Astrocyte (in vitro differentiated cells and primary cell): ENCODE measurements around the gene LRRC2. TPM values are rescaled to one million over a fixed set of nuclear protein-coding genes. Genes with fewer than 3 reads are reported as not detected.

ENCODE experiments used
- DNase-seq: peaks from one replicate; pipeline ENCODE4 v3.0.0-alpha.2; 2010; ENCODE audit warnings: low read depth
- FAIRE-seq: peaks from 2 replicates; lab custom pipeline; 2011; peaks lifted over from hg19 to GRCh38; lab: Jason Lieb, UNC
- H2AFZ ChIP-seq: 2 replicates; pipeline ENCODE4 v1.6.0; 2012; ENCODE audit warnings: low read depth, low read length, inconsistent platforms
- H3K27ac ChIP-seq: 2 replicates; pipeline ENCODE4 v1.5.1; 2011; ENCODE audit warnings: low read depth, low read length, inconsistent platforms
- H3K27me3 ChIP-seq: 2 replicates; pipeline ENCODE4 v1.6.0; 2011; ENCODE audit warnings: low read length, inconsistent platforms; ENCODE audit not compliant: insufficient read depth
- H3K36me3 ChIP-seq: 2 replicates; pipeline ENCODE4 v1.5.1; 2011; ENCODE audit warnings: low read length, inconsistent platforms; ENCODE audit not compliant: insufficient read depth
- H3K4me1 ChIP-seq: 2 replicates; pipeline ENCODE4 v1.5.1; 2011; ENCODE audit warnings: low read length, inconsistent platforms; ENCODE audit not compliant: insufficient read depth
- H3K4me2 ChIP-seq: 2 replicates; pipeline ENCODE4 v1.6.0; 2012; ENCODE audit warnings: low read length, inconsistent platforms
- H3K4me3 ChIP-seq: 2 replicates; pipeline ENCODE4 v1.5.1; 2011; ENCODE audit warnings: low read depth, mild to moderate bottlenecking, low read length, inconsistent platforms; ENCODE audit not compliant: insufficient read depth
- H3K79me2 ChIP-seq: 2 replicates; pipeline ENCODE4 v1.6.0; 2012; ENCODE audit warnings: mild to moderate bottlenecking, low read length, inconsistent platforms; ENCODE audit not compliant: insufficient read depth
- H3K9ac ChIP-seq: 2 replicates; pipeline ENCODE4 v1.6.0; 2012; ENCODE audit warnings: mild to moderate bottlenecking, low read length, inconsistent platforms
- H3K9me3 ChIP-seq: 2 replicates; pipeline ENCODE4 v1.5.1; 2012; ENCODE audit warnings: low read depth, mild to moderate bottlenecking, low read length, inconsistent platforms; ENCODE audit not compliant: insufficient read depth
- H4K20me1 ChIP-seq: 2 replicates; pipeline ENCODE4 v1.6.0; 2012; ENCODE audit warnings: low read length, inconsistent platforms; ENCODE audit not compliant: insufficient read depth
- H3K27ac Mint-ChIP-seq: one replicate; pipeline ENCODE4 v1.8.0; 2021; ENCODE audit warnings: mild to moderate bottlenecking, mixed read lengths; ENCODE audit not compliant: unreplicated experiment
- H3K27me3 Mint-ChIP-seq: one replicate; pipeline ENCODE4 v1.8.0; 2021; ENCODE audit warnings: low read depth, mixed read lengths; ENCODE audit not compliant: unreplicated experiment
- H3K36me3 Mint-ChIP-seq: one replicate; pipeline ENCODE4 v1.8.0; 2021; ENCODE audit warnings: low read depth, mixed read lengths; ENCODE audit not compliant: unreplicated experiment
- H3K4me1 Mint-ChIP-seq: one replicate; pipeline ENCODE4 v1.8.0; 2021; ENCODE audit warnings: low read depth, mixed read lengths; ENCODE audit not compliant: unreplicated experiment
- H3K4me3 Mint-ChIP-seq: one replicate; pipeline ENCODE4 v1.8.0; 2021; ENCODE audit warnings: mild to moderate bottlenecking, moderate library complexity, mixed read lengths; ENCODE audit not compliant: unreplicated experiment
- H3K9me3 Mint-ChIP-seq: one replicate; pipeline ENCODE4 v1.8.0; 2021; ENCODE audit warnings: mild to moderate bottlenecking, mixed read lengths; ENCODE audit not compliant: unreplicated experiment
- EZH2 ChIP-seq: IDR thresholded peaks from 2 replicates; pipeline ENCODE4 v1.6.1; 2012; ENCODE audit warnings: mild to moderate bottlenecking, low read length, inconsistent platforms; ENCODE audit not compliant: insufficient read depth
- total RNA-seq: library from RNA; stranded (reverse); gene quantifications from 2 replicates; pipeline ENCODE4 v1.2.1, GENCODE V29; 2021
- TF ChIP-seq, protein P1 (sequence below): IDR thresholded peaks from 2 replicates; pipeline ENCODE4 v1.5.1; 2011; ENCODE audit warnings: low read depth, mild to moderate bottlenecking, inconsistent platforms, low read length, moderate library complexity; ENCODE audit not compliant: insufficient read depth

LRRC2 gene
- total RNA-seq, 1 donor from 2014 or later: 0.32 TPM

DNA sequence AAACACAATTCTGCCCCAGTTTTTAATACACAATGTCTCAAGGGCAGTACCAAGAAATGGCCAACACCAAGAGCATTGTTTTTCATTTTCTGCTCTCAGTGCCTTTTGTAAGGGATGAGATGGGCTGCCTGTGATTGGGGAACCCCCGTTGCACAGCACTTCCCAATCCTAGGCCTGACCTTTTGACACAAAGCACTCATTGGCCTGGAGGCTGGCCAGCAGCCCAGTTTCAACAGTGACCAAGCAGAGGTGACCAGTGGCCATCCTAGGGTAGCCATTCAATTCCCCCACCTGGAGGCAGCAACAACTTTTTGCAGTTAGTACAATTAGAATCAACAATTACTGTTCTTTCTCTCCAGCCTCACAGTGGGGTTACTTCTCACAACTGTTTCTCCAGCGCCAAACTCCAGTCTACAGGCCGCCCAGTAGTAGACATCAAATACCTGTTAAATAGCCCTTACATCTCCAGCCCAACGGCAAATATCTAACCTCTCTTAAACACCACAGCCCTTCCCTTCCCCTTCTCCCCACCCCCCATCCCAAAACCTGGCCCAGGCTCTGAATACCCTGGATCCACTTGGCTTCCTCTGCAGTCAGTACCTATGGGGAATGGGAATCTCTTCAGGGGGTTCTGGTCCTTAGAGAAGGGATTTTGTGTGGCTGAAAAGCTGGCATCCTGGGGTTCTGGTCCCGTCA, 8.9 kb upstream of the LRRC2 start:
- Histone ChIP-seq H3K27ac (no peak overlapping the region), H3K4me3 (no peak overlapping the region), H3K79me2 (no peaks in the 10 kb centered on the region), H3K36me3 (no peaks in the 10 kb centered on the region), H3K9ac (no peak overlapping the region), H3K9me3 (no peaks in the 10 kb centered on the region), H3K27me3 (peaks cover 36% of the 10 kb centered on the region), H4K20me1 (no peaks in the 10 kb centered on the region), H3K4me2 (no peak overlapping the region), H3K4me1 (no peaks in the 10 kb centered on the region), H2AFZ (no peak overlapping the region)
- H3K4me3 Mint-ChIP-seq: no peak overlapping the region
- FAIRE-seq (no peak), DNase-seq (no peak)
- peaks cover 13% of the 10 kb centered on the region for H3K4me1 Mint-ChIP-seq
- peaks cover 51% of the 10 kb centered on the region for H3K27me3 Mint-ChIP-seq
- no peak overlapping the region for H3K27ac Mint-ChIP-seq
- no peaks in the 10 kb centered on the region for H3K9me3 Mint-ChIP-seq
- TF ChIP-seq EZH2: no peak
- TF ChIP-seq, protein P1, sequence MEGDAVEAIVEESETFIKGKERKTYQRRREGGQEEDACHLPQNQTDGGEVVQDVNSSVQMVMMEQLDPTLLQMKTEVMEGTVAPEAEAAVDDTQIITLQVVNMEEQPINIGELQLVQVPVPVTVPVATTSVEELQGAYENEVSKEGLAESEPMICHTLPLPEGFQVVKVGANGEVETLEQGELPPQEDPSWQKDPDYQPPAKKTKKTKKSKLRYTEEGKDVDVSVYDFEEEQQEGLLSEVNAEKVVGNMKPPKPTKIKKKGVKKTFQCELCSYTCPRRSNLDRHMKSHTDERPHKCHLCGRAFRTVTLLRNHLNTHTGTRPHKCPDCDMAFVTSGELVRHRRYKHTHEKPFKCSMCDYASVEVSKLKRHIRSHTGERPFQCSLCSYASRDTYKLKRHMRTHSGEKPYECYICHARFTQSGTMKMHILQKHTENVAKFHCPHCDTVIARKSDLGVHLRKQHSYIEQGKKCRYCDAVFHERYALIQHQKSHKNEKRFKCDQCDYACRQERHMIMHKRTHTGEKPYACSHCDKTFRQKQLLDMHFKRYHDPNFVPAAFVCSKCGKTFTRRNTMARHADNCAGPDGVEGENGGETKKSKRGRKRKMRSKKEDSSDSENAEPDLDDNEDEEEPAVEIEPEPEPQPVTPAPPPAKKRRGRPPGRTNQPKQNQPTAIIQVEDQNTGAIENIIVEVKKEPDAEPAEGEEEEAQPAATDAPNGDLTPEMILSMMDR: no peak
- H3K36me3 Mint-ChIP-seq: no peaks in the 10 kb centered on the region

DNA sequence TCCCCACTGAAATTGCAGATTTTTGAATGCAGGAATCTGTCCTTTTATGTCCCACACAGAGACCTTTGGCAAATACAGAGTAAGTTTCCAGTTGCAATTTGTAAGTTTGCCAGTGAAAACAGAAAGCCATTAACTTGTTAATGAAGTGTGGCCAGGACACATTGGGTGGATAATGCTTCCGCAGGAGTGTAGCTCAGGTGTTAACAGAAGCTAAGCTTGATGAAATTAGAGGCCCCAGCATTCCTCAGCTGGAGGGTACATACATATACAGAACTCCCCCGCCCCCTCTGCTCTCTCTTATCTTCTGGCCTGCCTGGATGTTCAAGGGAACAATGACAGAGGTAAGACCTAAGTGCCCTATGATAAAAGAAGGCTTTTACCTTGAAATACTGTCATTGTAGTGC, 8.1 kb upstream of the LRRC2 start:
- no peak overlapping the region for H3K4me2 ChIP-seq
- H3K27me3 Mint-ChIP-seq: peaks cover 45% of the 10 kb centered on the region
- no peak overlapping the region for H3K9ac ChIP-seq
- no peak overlapping the region for H3K4me3 Mint-ChIP-seq
- no peaks in the 10 kb centered on the region for H3K9me3 ChIP-seq
- no peak overlapping the region for H2AFZ ChIP-seq
- no peak overlapping the region for H3K27ac Mint-ChIP-seq
- DNase-seq (no peak), FAIRE-seq (no peak)
- no peak overlapping the region for H3K4me3 ChIP-seq
- H3K9me3 Mint-ChIP-seq: no peaks in the 10 kb centered on the region
- no peaks in the 10 kb centered on the region for H3K4me1 ChIP-seq
- TF ChIP-seq EZH2: no peak
- TF ChIP-seq, protein P1: no peak
- H3K27me3 ChIP-seq: peaks cover 30% of the 10 kb centered on the region
- no peaks in the 10 kb centered on the region for H3K79me2 ChIP-seq
- H4K20me1 ChIP-seq: no peaks in the 10 kb centered on the region
- no peaks in the 10 kb centered on the region for H3K36me3 ChIP-seq
- H3K36me3 Mint-ChIP-seq: no peaks in the 10 kb centered on the region
- H3K27ac ChIP-seq: no peak overlapping the region
- peaks cover 13% of the 10 kb centered on the region for H3K4me1 Mint-ChIP-seq

DNA sequence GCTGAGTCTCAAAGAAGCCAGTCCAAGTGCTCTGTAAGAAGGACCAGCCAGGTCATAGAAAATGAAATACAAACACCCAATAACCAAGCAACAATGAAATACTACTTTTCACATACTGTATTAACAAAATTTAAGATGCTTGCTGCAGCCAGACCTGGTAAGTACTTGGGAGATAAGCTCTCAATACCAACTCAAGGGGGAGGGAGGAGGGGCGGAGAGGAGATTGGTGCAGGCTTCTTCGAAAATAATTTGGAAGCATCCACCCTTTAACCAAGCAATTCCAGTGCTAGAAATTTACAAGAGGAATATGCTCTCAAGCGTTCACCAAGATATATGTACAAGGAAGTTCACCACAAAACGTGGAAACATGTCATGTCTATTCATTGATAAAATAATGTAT, 7.6 kb upstream of the LRRC2 start:
- H3K4me3 Mint-ChIP-seq: no peak overlapping the region

More for the DNA sequence above, 7.6 kb upstream of the LRRC2 start:
- Histone ChIP-seq H3K27ac (no peak overlapping the region), H3K79me2 (no peaks in the 10 kb centered on the region), H3K4me2 (no peak overlapping the region), H4K20me1 (no peaks in the 10 kb centered on the region), H3K4me1 (no peaks in the 10 kb centered on the region), H3K36me3 (no peaks in the 10 kb centered on the region), H3K4me3 (no peak overlapping the region), H3K9ac (no peak overlapping the region), H3K27me3 (peaks cover 27% of the 10 kb centered on the region), H2AFZ (no peak overlapping the region), H3K9me3 (no peaks in the 10 kb centered on the region)
- DNase-seq (no peak), FAIRE-seq (no peak)
- peaks cover 40% of the 10 kb centered on the region for H3K27me3 Mint-ChIP-seq
- H3K36me3 Mint-ChIP-seq: no peaks in the 10 kb centered on the region
- peak overlapping the region; percentile 62 for H3K27ac Mint-ChIP-seq
- TF ChIP-seq EZH2: no peak
- TF ChIP-seq, protein P1: no peak
- H3K4me1 Mint-ChIP-seq: peaks cover 13% of the 10 kb centered on the region
- H3K9me3 Mint-ChIP-seq: no peaks in the 10 kb centered on the region
